NCI-H82 treated with DMSO at 0.1 percent for 48 hours (cell line): ENCODE data around the gene NEDD4L.
"Not testable (repeated sequence)": the region's sequence is repeated elsewhere in the genome, so short reads cannot be mapped to it uniquely, and the experiment has no call there.

ENCODE experiments used
- DNase-seq: peaks from one replicate; lab custom pipeline; 2025; ENCODE audit not compliant: unreplicated experiment; lab: John Stamatoyannopoulos, UW

Gene NEDD4L

DNA sequence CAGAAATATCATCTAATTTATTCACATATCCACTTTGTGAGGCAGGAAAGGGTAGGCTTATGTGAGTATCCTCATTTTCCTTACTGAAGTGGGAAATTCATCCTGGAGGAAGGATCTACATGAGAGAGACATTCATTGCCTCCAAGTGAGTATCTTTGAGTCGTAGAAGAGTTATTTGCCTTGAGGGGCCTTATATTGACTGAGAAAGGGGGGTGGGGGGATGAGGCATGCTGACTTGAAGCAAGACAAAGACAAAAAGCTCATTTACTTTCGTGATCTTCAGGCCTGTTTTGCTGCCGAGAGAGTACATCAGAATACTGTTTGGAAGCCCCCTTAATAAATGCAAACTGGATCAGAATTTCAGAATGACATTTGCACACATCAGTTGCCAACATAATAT, 17.6 kb upstream of the NEDD4L start:
- DNase-seq: no peak

DNA sequence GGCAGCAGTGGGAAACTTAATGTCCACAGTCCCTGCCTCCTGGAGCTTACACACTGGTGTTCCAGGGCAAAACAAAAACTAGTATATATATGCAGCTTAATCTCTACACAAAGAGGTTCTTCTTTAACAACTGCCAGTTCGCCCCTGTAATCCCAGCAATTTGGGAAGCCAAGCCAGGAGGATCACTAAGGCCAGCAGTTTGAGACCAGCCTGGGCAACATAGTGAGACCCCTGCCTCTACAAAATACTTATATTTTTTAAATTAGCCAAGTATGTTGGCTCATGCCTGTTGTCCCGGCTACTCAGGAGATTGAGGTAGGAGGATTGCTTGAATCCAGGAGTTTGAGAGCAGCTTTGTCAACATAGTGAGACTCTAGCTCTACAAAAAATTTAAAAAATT, 17.2 kb upstream of the NEDD4L start:
- DNase-seq: no peak

DNA sequence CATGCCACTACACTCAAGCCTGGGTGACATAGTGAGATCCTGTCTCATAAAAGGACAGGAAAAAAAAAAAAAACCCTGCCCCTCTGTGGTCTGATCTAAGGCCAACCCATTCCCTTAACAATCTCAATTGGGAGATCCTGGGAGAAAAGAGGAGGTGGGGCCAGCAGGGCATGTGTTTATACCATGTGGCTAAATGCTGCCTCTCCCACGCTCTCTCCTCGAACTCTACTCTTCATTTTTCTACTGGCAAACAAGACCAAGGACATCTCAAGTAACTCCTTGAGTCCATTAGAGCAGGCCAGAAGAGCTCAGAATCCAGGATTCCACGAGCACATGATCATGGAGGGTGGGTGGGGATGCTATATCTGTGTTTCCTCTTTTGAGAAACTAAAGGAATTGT, 16.7 kb upstream of the NEDD4L start:
- DNase-seq: no peak

DNA sequence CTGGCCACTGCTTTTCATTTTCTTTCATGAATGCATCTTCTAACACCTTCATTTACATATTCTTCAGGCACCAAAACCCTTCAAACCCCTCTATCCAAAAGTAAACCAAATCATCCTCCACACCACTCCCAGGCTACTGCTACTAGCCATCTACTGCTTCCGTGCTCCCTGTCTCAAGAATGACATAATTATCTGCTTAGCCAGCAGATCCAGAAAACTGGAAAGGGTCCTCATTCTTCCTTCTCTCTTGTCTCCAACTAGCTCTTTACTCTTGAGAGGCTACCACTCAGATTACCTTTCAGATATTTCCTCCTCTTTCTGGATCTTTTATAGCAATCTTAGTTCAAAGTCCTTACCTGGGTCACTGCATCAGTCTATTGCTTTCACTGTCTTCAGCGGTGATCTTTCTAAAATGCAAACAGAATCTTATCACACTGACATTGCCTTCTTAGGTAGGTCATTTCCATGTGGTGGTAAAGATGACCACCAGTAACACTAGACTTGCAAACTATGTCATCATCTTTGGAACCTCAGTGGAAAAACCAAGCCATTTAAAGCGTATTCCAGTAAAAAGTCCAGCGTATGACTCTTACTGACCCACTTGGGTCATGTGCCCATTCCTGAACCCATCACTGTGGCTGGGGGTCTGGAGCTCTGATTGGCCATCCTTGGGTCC, 15.8 kb upstream of the NEDD4L start:
- no peak for DNase-seq

DNA sequence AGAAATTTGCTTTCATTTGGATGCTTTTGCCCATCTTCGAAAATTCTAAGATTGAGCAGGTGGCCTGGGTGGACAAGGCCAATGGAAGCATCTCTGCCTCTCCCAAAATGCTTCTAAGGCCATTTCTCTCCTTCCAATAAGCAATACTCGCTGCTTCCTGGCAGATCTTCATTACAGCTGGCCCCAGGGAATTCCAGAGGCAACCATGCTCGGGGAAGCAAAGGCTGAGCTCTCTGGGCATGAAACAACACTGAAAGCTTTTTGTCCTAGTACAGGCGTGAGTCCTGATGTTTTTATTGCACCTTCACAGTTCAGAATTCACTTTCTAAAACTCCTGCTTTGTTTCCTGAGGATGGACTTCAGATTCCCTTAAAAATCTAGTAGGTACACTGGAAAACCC, 11.8 kb upstream of the NEDD4L start:
- DNase-seq: no peak

DNA sequence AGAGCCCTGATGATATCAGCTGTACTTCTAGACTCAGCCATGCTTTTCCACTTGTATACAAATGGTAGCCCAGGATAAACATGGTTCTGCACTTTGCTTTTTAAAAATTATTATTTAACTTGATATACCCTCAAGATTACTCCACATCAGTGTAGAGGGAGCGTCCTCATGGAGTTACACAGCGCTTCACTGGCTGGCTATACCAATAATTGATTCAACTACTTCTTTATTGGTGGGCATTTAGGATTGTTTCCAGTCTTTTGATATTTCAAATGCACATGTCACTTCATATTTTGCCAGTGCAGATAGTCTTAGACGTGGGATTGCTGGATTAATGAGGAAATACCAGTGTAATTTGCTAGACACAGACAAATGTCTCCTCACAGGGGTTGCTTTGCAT, 10.8 kb upstream of the NEDD4L start:
- DNase-seq: no peak

DNA sequence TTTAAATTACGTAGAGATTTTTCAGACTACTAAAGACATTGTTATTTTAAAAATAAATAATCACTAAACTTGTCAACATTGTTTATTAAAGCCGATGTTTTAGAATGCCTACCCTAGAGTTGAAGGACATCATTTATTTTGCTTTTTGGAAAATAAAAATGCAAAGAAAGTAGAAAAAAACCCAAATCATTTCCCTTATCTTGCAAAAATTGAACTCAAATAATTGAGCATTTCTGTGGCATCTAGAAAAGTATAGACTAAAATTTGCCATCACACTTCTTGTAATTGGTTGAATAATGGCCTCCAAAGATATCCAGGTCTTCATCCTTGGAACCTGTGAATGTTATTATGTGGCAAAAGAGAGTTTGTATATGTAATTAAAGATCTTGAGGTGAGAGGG, 9.7 kb upstream of the NEDD4L start:
- DNase-seq: no peak

DNA sequence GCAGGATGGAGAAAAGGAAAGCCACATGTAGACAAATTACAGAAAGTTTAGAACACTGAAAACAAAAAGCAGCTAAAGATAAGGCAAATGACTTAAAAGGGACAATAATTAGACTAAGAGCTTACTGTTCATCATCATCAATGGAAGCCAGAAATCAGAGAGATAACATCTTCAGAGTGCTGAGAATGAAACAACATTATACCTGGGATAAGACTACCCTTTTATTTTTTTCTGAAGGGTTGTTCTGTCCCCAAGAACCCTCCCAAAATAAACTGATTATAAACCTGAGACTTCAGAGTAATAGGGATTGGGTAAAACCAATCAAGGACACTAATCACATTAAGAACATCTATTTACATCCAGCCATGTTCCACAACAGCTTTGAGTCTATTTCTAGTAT, 6.9 kb upstream of the NEDD4L start:
- peak; percentile 91 for DNase-seq

DNA sequence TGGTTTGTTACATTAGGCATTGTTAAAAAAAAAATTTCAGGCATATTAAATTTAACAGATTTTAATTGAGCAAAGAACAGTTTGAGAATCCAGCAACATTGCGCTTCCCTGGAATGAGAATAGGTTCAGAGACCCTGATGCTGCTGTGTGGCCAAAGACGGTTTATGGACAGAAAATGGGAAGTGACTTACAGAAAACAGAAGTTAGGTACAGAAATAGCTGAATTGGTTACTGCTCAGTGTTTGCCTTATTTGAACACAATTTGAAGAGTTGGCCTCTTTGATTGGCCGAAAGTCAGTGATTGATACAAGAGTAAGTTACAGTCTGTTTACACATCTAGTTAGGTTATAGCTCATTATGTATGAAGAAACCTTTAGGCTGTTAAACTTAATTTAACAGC, 6.0 kb upstream of the NEDD4L start:
- no peak for DNase-seq

DNA sequence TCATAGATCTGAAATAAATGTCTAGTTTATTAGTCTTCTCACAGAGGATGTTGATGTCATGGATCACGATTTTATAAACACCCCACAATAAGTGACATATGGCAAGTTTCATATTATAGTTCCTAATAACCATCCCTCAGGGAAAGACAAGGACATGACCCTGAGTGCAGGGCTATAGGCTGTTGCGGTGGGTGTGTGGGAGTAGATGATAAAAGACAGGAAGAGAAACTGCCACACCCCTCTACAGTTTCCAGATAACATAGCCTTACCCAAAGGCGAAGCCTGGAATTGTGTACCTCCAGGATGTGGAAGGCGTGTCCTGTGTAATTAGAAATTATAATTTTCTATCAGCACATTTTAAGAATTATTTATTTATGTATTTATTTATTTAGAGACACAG, 2.4 kb upstream of the NEDD4L start:
- DNase-seq: no peak

DNA sequence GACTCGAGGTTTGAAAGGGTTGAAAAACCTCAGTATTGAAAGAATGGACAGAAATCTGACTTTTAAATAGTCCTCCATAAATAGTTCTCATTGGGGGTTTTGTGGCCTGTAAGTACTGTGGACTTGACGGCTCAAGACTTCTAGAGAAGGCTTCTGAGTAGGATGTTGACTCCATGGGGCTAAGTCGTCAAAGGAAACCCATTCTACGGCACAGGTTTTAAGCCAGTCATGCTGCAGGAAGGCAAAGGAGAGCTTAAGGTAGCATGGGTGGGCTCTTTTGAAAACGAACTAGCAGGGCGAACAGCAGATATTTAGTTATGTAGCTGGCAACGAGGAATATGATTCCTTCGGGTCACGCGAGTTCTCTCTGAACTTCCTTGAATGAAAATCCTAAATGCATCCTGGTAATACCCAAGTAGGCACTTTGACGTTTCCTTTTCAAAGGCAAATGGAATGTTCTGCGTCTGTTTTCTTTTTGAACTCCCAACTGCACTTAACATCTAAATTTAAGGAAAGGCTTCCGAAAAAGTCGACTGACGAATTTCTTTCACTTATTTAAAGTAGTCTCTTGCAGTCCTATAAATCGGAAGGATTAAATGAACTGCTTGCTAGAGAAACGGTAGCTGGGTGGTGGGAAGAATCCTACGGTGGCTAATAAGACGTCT, 1.1 kb upstream of the NEDD4L start:
- no peak for DNase-seq

DNA sequence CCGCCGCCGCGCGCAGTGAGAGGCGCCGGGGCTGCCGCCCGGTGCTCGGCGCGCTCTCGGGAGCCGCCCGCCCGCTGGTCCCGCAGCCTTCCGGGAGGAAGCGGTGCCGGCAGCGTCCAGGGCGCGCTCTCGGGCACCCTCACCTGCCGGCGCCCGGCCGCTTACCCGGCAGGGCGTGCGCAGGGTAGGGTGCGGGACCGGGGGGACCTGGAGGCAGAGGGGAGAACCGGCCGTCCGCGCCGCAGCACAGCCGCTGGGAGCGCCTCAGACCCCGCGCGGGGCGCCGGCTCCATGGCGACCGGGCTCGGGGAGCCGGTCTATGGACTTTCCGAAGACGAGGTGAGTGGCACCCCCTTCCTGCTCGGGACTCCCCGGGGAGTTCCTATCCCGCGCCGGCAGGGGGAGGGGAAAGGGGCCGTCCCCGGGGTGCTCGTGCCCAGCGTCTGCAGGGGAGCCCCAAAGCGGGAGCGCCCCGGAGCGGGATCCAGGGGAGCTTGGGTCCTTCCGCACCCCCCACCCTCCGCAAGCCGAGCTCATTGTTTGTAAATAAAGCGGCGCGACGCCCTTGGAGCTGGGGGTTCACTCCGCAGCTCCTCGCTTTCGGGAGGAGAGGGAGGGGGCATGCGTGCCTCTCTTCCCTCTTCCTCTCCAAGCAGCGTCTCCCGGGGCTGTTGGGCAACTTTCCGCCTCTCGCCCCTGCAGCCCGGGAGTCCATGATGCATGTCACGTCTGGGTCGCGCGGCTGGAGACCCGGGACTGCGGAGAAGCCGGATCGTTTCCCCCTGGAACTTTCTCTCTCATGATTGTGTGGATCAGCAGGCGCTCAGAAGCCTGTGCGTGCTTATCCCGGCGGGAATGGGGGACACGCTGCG, 580 bp downstream of the NEDD4L start:
- DNase-seq: no peak

DNA sequence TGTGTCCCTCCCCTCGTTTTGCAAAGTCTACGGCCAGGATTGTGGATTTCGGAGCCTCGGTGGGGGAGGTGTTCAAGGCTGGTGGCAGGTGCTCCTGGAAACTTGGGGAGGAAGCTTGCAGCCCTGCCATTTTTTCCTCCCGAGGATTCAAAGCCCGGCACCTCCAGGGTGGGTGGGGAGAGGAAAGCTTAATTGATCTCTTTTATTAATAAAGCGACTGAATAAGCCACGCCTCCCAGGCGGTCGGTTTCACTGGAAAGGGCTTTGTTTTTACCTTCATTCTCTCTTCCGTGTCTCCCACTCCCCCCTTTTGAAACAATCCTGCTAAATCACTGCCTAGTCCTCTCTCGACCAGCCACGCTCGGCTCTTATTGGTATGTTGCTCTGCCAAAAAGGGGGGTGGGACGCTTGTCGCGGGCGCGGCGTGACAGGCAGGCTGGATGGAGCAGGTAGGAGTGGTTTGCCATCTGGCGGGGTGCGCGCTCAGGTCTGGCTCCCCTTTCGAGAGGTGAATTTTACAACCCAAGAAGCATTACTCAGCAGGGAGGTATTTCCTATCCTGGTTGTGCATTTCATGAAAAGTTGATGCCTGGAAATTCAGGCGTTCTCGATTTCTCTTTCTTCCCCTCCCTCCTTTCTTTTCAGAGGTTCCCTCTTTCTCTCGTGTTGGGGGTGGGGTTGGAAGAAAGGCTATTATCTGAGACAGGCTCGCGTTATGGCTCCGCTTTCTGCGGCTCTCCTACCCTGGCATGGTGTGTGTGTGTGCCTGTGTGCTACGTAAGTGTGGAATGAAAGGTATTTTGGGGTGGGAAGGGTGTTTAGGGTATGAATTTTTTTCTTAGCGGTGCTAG, 1.4 kb downstream of the NEDD4L start:
- peak; percentile 62 for DNase-seq

DNA sequence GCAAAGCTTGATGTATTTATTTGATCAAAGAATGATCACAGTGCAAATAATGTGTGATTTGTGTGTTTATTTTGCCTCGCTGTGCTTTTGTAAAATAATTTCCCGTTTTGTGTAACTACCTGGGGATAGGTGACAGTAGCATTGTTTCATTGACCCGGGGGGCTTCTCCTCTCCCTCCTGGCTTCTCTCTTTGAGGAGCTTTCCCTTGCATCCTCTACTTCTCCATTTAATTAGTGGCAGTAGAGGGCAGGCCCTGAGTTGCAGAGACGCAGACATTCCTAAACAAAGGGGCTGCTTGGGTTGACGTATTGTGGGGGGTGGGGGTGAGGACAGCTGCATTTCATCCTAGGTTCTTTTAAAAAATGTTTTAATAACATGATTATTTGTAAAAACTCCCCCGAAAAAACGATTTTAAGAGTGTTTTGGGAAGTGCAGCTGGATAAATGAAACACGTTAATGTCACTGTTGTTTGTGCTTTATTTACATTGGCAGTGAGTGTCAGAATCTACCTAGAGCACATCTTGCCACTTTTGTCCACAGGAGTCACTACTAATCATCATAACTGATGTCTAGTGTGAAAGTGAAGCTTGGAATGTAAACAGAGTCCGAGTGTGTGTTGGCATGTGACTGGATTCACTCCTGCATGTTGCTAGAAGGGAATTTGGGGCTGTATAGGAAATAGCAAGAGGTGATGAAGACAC, 2.2 kb downstream of the NEDD4L start:
- no peak for DNase-seq

DNA sequence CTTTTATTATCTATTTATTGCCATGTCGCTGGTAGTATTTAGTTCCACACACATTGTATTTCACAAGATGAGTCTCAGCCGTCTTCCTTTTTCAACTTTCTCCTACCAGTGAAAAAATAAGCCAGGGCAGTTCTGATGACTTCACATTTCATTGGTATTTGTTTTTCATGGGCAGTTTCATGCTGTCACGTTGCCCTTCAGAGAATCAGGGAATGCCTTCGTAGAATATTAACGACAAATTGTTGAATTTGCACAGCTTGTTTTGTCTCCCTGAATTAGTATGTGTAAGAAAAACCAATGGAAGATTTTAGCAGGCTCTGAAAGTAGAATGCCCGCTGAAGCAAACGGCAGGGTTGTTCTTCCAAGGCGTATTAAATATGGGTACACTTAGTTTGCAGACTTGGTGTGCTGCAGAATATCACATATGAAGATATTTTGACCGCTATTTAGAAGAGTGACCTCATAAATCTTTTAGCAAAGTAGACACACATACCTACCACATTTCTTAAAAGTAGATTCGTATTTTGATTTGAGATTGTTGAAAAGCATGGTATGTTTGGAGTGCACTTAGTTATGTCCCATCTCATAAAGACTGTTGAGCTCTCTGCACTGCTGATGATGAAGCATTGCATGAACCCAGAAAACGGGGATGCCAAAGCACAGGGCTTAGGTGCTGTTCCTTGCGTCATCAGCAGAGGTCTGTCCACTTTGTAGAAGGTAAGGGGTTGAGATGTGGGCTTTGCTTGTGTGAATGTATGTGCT, 2.9 kb downstream of the NEDD4L start:
- DNase-seq: no peak

DNA sequence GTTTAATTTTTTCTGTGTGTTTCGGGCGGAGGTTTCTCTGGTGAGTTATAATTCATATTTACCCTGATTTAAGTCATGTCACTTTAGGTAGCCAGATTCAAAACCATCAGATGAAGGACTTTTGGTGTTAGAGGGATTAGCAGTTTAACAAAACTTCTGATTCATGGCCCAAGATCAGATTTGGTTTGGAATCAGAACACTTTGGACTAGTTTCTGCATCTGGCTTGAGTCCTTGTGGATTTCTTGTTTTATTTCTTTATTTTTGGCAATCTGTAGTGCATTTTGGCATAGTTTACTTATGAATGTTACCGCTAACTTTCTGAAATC, 3.5 kb downstream of the NEDD4L start:
- no peak for DNase-seq

DNA sequence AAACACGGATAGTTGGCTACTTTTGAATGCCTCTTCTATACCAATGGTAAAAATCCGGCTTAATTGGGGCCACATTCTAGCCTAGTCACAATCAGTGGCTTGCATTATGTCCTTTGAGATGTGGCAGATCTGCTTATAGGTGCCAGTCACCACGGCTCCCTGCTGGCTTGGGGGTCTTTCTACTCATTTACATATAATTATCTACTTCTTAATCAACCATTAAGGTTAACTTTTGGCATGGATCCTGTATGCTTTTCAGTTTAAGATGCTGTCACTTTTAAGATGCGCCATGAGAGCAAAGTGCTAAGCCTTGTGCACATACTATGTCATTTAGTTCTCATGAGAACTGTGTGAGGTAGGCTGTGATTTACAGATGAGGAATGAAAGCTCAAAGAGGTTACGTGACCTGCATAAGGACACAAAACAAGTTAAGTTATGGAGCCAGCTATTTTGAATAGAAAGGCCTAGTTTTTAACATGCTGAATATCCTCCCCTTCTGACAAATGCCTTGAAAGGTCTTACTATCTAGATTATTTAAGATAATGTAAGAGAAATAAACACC, 4.1 kb downstream of the NEDD4L start:
- no peak for DNase-seq

DNA sequence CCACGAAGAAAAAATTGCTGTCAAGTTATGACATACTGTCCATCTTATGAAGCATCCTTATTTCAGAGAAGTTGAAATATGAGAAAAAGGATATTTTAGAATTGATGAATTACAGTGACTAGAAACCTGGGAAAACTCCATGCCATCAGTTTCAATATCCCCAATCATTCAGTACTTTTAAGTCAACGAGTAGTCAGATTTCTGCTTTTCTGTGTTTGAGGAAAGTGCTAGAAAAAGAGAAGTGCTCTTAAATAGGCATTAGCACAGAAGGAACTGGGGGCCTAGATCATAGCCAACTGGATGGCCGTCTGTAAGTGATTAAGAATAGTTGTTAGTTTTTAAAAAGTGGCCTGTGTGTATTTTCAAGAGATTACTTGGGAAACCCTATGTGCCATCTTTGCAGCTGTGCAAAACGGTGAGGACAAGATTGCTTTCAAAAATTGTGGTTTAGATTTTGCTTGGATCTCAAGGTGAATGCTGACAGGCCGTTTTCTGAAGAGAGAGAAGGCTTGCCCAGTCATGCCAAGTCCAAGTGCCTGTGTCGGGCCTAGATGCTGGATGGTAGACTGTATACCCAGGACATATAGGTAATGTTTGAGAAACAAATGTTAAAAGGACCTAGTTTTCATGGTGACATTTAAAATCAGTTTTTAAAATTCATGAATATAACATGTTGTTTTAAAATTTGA, 5.1 kb downstream of the NEDD4L start:
- DNase-seq: no peak

DNA sequence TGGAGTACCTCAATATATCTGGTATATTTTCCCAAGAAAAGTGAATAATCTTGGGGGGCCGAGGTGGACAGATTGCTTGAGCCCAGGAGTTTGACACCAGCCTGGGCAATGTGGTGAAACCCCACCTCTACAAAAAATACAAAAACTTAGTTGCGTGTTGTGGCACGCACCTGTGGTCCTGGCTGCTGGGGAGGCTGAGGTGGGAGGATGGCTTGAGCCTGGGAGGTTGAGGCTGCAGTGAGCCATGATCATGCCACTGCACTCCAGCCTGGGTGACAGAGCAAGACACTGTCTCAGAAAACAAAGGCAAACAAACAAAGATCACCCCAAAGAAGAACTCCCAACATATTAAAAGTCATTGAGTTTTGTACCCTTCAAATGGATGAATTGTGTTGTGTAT, 6.9 kb downstream of the NEDD4L start:
- not testable (repeated sequence) for DNase-seq
